IPS-18c (cell line): ENCODE data around the gene XPR1.
"Not testable (repeated sequence)": the region's sequence is repeated elsewhere in the genome, so short reads cannot be mapped to it uniquely, and the experiment has no call there.

Experiments
- H3K4me3 ChIP-seq: 2 replicates; pipeline ENCODE4 v1.7.0; 2013; ENCODE audit warnings: low read depth, mild to moderate bottlenecking, low read length, moderate library complexity; ENCODE audit not compliant: insufficient read depth
- H3K9me3 ChIP-seq: one replicate; pipeline ENCODE4 v1.6.1; 2013; ENCODE audit warnings: mild to moderate bottlenecking, low read length, moderate library complexity; ENCODE audit not compliant: control insufficient read depth, insufficient read depth

Gene XPR1

GRCh38 chr1:180632326-180633056, 669 bp downstream of the XPR1 start:
- no peaks in the 10 kb centered on the region for H3K9me3 ChIP-seq
- H3K4me3 ChIP-seq: peak overlapping the region; percentile 94

DNA sequence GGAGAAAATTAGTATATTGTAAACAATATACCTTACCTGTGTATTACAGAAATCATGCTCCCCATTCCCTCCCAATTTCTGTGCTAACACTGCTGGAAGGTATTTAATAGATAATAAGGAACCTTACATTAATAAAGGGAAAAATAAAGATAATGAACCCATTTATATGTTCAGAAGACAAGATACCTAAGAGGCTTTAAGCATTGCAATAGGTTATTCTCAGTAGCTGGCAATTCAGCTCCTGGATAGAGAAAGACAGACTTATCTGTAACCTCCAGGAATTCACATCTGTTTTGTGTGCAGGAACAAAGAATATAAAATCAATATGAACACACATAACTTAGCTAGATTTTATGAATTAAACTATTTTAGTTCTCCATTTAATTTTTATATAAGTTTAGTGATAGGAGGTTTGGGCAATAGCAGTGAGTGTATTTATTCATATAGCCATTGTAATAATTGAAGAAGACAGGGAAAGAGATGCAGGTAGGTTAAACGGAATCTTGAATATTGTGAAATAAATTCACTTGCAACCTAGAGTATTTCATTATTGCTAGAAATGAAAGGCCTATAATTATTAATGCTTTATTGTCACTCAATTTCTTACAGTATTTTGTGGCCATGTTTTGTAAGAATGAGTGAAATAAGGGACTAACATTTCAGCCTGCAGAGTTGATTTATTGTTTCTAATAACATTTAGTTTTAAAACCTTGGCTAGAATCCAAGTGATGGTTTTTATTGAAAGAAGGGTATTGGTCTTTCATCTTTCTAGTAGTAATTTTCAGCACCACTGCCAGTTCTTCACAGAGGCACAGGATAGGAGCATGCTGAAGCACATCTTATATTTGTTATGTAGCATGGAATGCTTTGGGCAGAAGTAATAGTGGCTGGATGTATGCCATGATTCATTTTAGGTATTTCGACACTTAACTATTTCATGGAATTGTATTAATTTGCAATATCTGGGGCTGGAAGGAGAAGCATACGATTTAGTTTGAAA, 1.5 kb downstream of the XPR1 start:
- no peak overlapping the region for H3K4me3 ChIP-seq
- no peaks in the 10 kb centered on the region for H3K9me3 ChIP-seq

- no peaks in the 10 kb centered on the region for H3K9me3 ChIP-seq
These were observed 4.3 kb downstream of the XPR1 start for GRCh38 chr1:180636138-180636537.

DNA sequence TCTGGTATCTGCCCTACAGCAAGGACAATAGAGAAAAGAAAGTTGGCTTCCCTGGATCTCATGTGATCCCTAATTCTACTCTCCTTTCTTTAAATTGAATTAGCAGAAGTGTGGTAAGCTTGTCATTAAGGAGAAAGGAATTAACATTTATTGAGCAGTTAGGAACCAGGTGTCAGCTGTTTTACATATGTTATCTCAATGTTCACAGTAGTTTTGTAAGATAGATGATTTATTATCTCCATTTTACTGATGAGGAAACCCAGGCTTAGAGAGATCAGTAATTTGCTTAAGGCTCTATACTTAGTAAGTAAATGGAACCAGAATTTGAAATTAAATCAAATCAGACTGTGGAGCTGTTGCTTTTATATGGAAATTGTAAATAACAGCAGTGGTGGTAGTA, 8.0 kb downstream of the XPR1 start:
- H3K4me3 ChIP-seq: no peak overlapping the region

More at GRCh38 chr1:180636138-180636537, 4.3 kb downstream of the XPR1 start:
- no peak overlapping the region for H3K4me3 ChIP-seq

DNA sequence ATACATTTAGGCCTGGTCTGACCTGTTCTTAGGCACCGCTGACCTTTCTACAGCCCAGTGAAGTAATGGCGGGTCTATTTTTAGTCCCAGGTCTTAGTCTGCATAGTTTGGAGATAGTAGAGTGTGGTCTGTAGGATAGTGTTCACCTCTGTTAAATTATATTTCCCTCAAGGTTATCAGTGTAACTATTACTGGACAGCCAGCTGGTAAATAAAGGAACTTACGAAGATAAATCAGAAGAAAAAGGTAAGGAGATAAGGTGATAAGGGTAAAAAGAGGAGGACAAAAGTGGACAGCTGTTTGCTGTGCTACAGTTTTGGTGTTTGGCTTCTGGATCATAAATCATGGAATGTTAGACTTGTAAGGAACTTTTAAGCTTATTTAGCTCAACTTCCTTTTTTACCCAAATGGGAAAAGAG, 8.7 kb downstream of the XPR1 start:
- Histone ChIP-seq H3K4me3 (no peak overlapping the region), H3K9me3 (no peaks in the 10 kb centered on the region)

More for the DNA sequence above, 8.0 kb downstream of the XPR1 start:
- no peaks in the 10 kb centered on the region for H3K9me3 ChIP-seq

- no peak overlapping the region for H3K4me3 ChIP-seq
- H3K9me3 ChIP-seq: no peaks in the 10 kb centered on the region
These were observed 9.8 kb downstream of the XPR1 start for GRCh38 chr1:180641662-180642061.

DNA sequence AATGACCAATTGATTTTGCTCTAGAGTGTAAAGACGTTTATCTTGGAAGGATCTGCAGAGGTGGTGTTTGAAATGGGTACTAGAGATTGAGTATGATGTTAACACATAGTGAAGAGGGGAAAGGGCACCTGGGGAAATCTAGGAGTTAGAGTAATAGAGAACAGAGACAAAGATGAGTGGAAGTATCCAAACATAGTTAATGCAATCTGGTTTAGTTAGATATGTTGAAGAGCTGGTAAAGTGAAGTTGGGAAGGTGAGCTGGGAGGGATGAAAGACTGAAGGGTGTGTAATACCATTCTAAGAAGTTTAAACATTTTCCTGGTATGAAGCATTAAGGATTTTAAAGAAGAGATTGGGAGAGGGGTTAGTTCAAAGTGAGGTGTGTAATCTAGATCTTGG, 11.0 kb downstream of the XPR1 start:
- no peak overlapping the region for H3K4me3 ChIP-seq
- H3K9me3 ChIP-seq: no peaks in the 10 kb centered on the region

DNA sequence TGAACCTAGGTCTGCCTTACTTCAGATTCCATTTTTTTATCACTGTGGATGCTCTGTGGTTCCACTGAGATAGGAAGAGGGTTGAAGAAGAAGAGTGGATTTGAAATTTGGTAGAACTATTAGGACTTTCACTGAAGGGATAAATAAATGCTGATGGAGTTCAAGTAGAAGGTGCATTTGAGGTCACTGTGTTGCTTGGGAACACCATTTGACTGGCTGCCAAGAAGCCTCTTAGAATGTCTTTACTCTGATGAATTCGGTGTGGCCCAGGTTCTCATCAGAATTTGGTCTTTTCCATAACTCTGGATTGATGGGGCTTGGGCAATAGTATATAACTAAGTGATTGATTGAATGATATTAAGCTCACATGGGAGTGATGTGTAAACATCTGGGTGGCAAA, 11.9 kb downstream of the XPR1 start:
- H3K4me3 ChIP-seq: no peak overlapping the region
- H3K9me3 ChIP-seq: no peaks in the 10 kb centered on the region

DNA sequence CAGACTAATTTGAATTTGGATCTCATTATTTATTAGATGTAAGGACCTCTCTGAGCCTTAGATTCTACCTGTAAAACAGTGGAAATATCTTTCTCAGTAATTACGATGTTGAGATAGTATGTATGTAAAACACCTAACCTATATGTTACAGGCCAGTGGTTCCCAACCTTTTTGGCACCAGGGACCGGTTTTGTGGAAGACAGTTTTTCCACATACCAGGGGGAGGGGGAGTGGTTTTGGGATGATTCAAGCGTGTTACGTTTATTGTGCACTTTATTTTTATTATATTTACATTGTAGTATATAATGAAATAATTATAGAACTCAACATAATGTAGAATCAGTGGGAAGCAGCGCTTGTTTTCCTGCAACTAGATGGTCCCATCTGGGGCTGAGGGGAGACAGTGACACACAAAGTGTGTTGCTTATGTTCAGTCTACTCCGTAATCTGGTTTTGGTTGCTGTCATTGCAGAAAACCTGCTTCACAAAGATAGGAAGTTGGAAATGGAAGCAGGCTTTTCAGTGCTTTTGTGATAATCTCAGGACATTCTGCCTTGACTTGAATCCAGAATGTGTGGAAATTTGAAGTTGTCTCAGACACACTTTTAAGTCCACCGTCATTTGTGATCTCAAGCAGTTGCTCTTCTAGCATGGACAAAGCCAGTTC, 12.8 kb downstream of the XPR1 start:
- H3K4me3 ChIP-seq: no peak overlapping the region

GRCh38 chr1:180645261-180645660, 13.4 kb downstream of the XPR1 start:
- H3K9me3 ChIP-seq, H3K4me3 ChIP-seq: not testable (repeated sequence)

More for the DNA sequence above, 12.8 kb downstream of the XPR1 start:
- no peaks in the 10 kb centered on the region for H3K9me3 ChIP-seq

DNA sequence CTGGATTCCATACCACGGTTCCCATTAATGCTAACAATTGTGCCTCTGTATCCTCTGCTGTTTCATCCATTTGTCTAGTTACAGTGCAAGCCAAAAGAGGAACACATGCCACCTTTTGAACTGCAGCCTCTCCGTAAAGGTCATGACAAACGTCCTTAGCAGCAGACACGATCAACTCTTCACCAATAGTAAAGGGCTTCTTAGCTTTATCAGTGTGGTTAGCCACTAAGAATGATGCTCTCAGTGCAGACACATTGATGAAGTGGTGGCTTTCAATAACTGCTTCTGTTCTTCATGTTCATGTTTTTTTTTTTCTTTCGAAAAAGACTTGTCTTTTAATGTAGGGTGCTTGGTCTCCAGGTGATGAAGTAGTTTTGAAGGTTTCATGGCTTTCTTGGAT, 14.3 kb downstream of the XPR1 start:
- no peak overlapping the region for H3K4me3 ChIP-seq

GRCh38 chr1:180646547-180646946, 14.7 kb downstream of the XPR1 start:
- H3K4me3 ChIP-seq: no peak overlapping the region

More for the DNA sequence above, 14.3 kb downstream of the XPR1 start:
- no peaks in the 10 kb centered on the region for H3K9me3 ChIP-seq

DNA sequence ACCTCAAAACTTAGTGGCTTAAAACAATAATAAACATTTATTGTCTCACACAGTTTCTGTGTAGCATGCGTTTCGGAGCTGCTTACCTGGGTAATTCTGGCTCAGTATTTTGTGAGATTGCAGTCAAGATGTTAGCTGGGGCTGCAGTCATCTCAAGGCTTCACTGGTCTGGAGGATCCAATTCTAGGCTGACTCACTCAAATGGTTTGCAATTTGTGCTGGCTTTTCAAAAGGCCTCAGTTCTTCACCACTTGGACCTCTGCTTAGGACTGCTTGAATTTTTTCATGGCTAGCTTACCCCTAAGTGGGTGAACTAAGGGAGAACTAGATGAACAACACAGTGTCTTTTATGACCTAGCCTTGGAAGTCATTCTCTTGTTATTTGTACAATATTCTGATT, 21.0 kb downstream of the XPR1 start:
- Histone ChIP-seq H3K4me3 (no peak overlapping the region), H3K9me3 (no peaks in the 10 kb centered on the region)

More at GRCh38 chr1:180646547-180646946, 14.7 kb downstream of the XPR1 start:
- no peaks in the 10 kb centered on the region for H3K9me3 ChIP-seq

- peaks cover 2% of the 10 kb centered on the region for H3K9me3 ChIP-seq
These were observed 30.9 kb downstream of the XPR1 start for GRCh38 chr1:180662709-180663108.

DNA sequence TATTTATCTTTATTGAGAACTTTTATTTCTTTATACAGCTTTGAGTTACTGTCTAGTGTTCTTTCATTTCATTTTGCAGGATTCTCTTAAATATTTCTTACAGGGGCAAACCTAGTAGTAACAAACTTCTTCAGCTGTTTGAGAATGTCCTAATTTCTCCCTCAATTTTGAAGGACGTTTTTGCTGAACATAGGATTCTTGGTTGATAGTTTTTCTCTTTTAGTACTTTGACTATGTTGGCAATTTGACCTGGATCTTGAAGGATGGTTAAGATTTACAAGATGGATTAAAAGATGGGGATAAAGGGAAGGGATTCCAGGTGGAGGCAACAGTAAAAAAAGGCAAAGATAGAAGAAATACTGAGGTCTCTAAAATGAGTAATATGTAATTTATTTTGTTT, 38.9 kb downstream of the XPR1 start:
- Histone ChIP-seq H3K4me3 (no peak overlapping the region), H3K9me3 (no peaks in the 10 kb centered on the region)

More at GRCh38 chr1:180662709-180663108, 30.9 kb downstream of the XPR1 start:
- no peak overlapping the region for H3K4me3 ChIP-seq

- no peaks in the 10 kb centered on the region for H3K9me3 ChIP-seq
- no peak overlapping the region for H3K4me3 ChIP-seq
These were observed 40.3 kb downstream of the XPR1 start for GRCh38 chr1:180672105-180672504.

DNA sequence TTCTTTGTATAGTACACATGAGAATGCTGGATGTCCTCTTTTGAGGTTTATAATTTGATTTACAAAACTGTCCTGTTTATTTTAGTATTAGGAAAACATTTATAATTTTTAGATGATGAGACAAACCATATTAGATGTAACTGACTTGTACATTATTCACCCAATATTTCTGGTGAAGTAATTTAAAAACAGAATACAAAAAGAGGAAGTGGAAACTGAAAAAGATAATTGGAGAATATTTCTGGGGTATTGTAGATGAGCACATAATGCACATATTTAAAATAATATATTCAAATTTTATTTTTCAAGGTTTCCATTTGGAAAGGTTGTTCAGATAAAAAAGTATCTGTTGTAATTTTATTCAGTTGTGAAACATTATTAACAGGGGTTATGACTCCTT, 40.7 kb downstream of the XPR1 start:
- Histone ChIP-seq H3K4me3 (no peak overlapping the region), H3K9me3 (no peaks in the 10 kb centered on the region)
